ENCODE measurements around the gene DLG5. TPM values are rescaled to one million over a fixed set of nuclear protein-coding genes. Genes with fewer than 3 reads are reported as not detected.

Gene DLG5
- polyA plus RNA-seq, 3 donors: 0.14 to 0.77 TPM; not detected in 1

DNA sequence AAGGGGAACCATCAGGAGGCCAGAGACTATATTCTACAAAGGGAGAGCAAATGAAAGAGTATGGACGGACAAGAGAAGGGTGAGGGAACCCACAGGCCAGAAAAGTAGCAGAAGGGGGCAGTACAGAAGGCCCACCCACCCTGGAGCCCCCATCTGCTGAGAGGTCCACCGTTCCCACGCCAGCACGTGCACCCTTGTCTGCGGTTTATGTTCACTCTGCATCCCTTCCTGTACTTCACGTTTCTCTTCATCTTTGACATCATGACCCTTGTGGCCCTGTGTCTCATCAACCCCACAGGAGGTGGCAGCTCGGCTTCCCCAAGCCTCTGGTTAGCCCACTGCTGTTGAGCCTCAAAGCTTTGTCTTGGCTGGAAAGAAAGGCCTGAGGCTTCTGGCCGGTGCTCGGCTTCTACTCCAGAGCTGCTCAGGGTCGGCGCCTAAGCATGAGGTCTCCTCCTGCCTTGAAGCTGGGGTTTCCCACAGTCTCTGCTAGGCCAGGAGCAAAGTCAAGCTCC, 138.0 kb downstream of the DLG5 start:
- Histone ChIP-seq H3K27me3 (ENCODE audit: control insufficient read depth in 2 of 2, insufficient read depth in 2 of 2, low read length in 2 of 2) (no peaks in the 10 kb centered on the region), H3K4me2 (replicated peaks; ENCODE audit: extremely low read depth, low read length, poor library complexity, severe bottlenecking) (no peak overlapping the region), H3K27ac (ENCODE audit: low read depth in 1 of 2, low read length in 2 of 2) (no peak overlapping the region), H3K4me3 (replicated peaks in 1 of 3; ENCODE audit: low read depth in 2 of 3, low read length in 3 of 3) (no peak overlapping the region), H3K9me3 (replicated peaks in 1 of 2; ENCODE audit: control insufficient read depth in 1 of 2, insufficient read depth in 1 of 2, low read length in 2 of 2) (no peaks in the 10 kb centered on the region), H3K36me3 (replicated peaks in 1 of 2; ENCODE audit: control insufficient read depth in 1 of 2, insufficient read depth in 2 of 2, low read length in 2 of 2) (no peaks in the 10 kb centered on the region), H4K20me1 (ENCODE audit: insufficient read depth, low read length) (no peaks in the 10 kb centered on the region), H3K9ac (ENCODE audit: insufficient read depth, low read length, poor library complexity, severe bottlenecking) (no peak overlapping the region), H3K4me1 (ENCODE audit: control insufficient read depth in 1 of 2, insufficient read depth in 2 of 2, low read length in 2 of 2) (no peaks in the 10 kb centered on the region), H2AFZ (ENCODE audit: insufficient read depth, low read depth, low read length, poor library complexity, severe bottlenecking) (no peak overlapping the region), H3K79me2 (ENCODE audit: insufficient read depth, low read length) (no peaks in the 10 kb centered on the region)
- Mint-ChIP-seq H3K27ac (no peak overlapping the region), H3K4me1 (no peaks in the 10 kb centered on the region), H3K4me3 (no peak overlapping the region), H3K9me3 (peaks cover 0 to 5% (median 0%) of the 10 kb centered on the region in 7 donors), H3K27me3 (ENCODE audit: low read depth in 3 of 3) (peaks cover 0 to 1% (median 1%) of the 10 kb centered on the region in 3 donors), H3K36me3 (no peaks in the 10 kb centered on the region)
- no peak for TF ChIP-seq CTCF (IDR thresholded peaks at IDR 0.05)
- intact Hi-C loops (cut with micrococcal nuclease): no loop called here
- 90% methylated on average over 11 of the region's 11 CpGs for WGBS (ENCODE audit: insufficient coverage)
- DNase-seq: no peak

GRCh38 chr10:77787440-77787839, 139.1 kb downstream of the DLG5 start:
- no peak overlapping the region for H3K9ac ChIP-seq (ENCODE audit: insufficient read depth, low read length, poor library complexity, severe bottlenecking)
- H3K4me1 ChIP-seq (ENCODE audit: control insufficient read depth in 1 of 2, insufficient read depth in 2 of 2, low read length in 2 of 2): no peaks in the 10 kb centered on the region
- 96% methylated on average over 12 of the region's 12 CpGs for WGBS (ENCODE audit: insufficient coverage)
- intact Hi-C loops (cut with micrococcal nuclease): no loop called here
- no peak for TF ChIP-seq CTCF (IDR thresholded peaks at IDR 0.05)
- H4K20me1 ChIP-seq (ENCODE audit: insufficient read depth, low read length): no peaks in the 10 kb centered on the region
- H3K27ac ChIP-seq (ENCODE audit: low read depth in 1 of 2, low read length in 2 of 2): no peak overlapping the region
- peaks cover 0 to 5% (median 0%) of the 10 kb centered on the region in 7 donors for H3K9me3 Mint-ChIP-seq
- H3K27me3 ChIP-seq (ENCODE audit: control insufficient read depth in 2 of 2, insufficient read depth in 2 of 2, low read length in 2 of 2): no peaks in the 10 kb centered on the region
- no peak overlapping the region for H3K27ac Mint-ChIP-seq
- H2AFZ ChIP-seq (ENCODE audit: insufficient read depth, low read depth, low read length, poor library complexity, severe bottlenecking): no peak overlapping the region
- no peak overlapping the region for H3K4me3 ChIP-seq (replicated peaks in 1 of 3; ENCODE audit: low read depth in 2 of 3, low read length in 3 of 3)
- H3K9me3 ChIP-seq (replicated peaks in 1 of 2; ENCODE audit: control insufficient read depth in 1 of 2, insufficient read depth in 1 of 2, low read length in 2 of 2): no peaks in the 10 kb centered on the region
- no peaks in the 10 kb centered on the region for H3K36me3 Mint-ChIP-seq
- DNase-seq: no peak
- no peak overlapping the region for H3K4me2 ChIP-seq (replicated peaks; ENCODE audit: extremely low read depth, low read length, poor library complexity, severe bottlenecking)
- peaks cover 0 to 1% (median 1%) of the 10 kb centered on the region in 3 donors for H3K27me3 Mint-ChIP-seq (ENCODE audit: low read depth in 3 of 3)
- H3K79me2 ChIP-seq (ENCODE audit: insufficient read depth, low read length): no peaks in the 10 kb centered on the region
- H3K4me1 Mint-ChIP-seq: no peaks in the 10 kb centered on the region
- H3K4me3 Mint-ChIP-seq: no peak overlapping the region
- no peaks in the 10 kb centered on the region for H3K36me3 ChIP-seq (replicated peaks in 1 of 2; ENCODE audit: control insufficient read depth in 1 of 2, insufficient read depth in 2 of 2, low read length in 2 of 2)

Data from CD14-positive monocyte (primary cell).